IPS-15b (cell line): Measurements from ENCODE around the gene KRTAP12-2.

Source experiments
- H3K27me3 ChIP-seq: one replicate; pipeline ENCODE4 v1.6.1; 2013; ENCODE audit warnings: low read length; ENCODE audit not compliant: control insufficient read depth, insufficient read depth
- H3K36me3 ChIP-seq: one replicate; pipeline ENCODE4 v1.6.1; 2013; ENCODE audit warnings: low read length; ENCODE audit not compliant: control insufficient read depth, insufficient read depth
- H3K4me1 ChIP-seq: one replicate; pipeline ENCODE4 v1.6.1; 2013; ENCODE audit warnings: mild to moderate bottlenecking, low read length; ENCODE audit not compliant: control insufficient read depth, insufficient read depth
- H3K4me3 ChIP-seq: one replicate; pipeline ENCODE4 v1.5.1; 2013; ENCODE audit warnings: low read depth, low read length
- H3K9ac ChIP-seq: one replicate; pipeline ENCODE4 v1.6.1; 2013; ENCODE audit warnings: low read depth, mild to moderate bottlenecking, low read length
- H3K9me3 ChIP-seq: one replicate; pipeline ENCODE4 v1.6.1; 2013; ENCODE audit warnings: mild to moderate bottlenecking, low read length; ENCODE audit not compliant: control insufficient read depth, insufficient read depth

Gene KRTAP12-2

GRCh38 chr21:44708213-44708865 is 41.6 kb upstream of the KRTAP12-2 start:
- Histone ChIP-seq H3K36me3 (no peaks in the 10 kb centered on the region), H3K4me1 (peaks cover 35% of the 10 kb centered on the region), H3K9ac (no peak overlapping the region), H3K27me3 (peaks cover 40% of the 10 kb centered on the region), H3K4me3 (peak overlapping the region; percentile 48), H3K9me3 (no peaks in the 10 kb centered on the region)

- H3K27me3 ChIP-seq, result peaks cover 29% of the 10 kb centered on the region
- peak overlapping the region; percentile 75 for H3K4me3 ChIP-seq
- peaks cover 31% of the 10 kb centered on the region for H3K4me1 ChIP-seq
- no peaks in the 10 kb centered on the region for H3K9me3 ChIP-seq
- peak overlapping the region; percentile 92 for H3K9ac ChIP-seq
- no peaks in the 10 kb centered on the region for H3K36me3 ChIP-seq
These were observed 40.2 kb upstream of the KRTAP12-2 start for GRCh38 chr21:44706706-44707581.

- Histone ChIP-seq H3K9ac (peak overlapping the region; percentile 92), H3K4me3 (peak overlapping the region; percentile 75), H3K4me1 (peaks cover 35% of the 10 kb centered on the region)
These were observed 39.4 kb upstream of the KRTAP12-2 start for GRCh38 chr21:44706026-44706705.

DNA sequence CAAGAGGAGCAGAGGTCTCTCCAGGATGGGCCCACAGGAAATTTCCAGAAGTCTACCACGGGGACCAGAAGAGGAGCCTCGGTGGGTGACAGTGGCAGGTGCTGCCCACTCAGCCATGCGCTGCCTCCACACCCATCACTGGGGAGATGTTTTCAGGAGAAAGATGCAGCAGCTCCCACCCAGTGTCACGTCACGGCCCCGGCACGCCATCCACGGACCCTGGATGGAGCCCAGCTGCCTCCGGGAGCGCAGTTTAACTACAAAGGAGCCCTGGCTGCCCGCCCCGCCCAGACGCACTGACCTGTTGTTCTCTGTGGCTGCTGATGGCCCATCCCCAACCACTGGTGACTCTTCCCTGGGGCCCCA is 37.9 kb upstream of the KRTAP12-2 start:
- Histone ChIP-seq H3K27me3 (peaks cover 12% of the 10 kb centered on the region), H3K4me1 (peaks cover 28% of the 10 kb centered on the region), H3K9me3 (no peaks in the 10 kb centered on the region), H3K9ac (peak overlapping the region; percentile 60), H3K36me3 (no peaks in the 10 kb centered on the region), H3K4me3 (peak overlapping the region; percentile 46)

More at GRCh38 chr21:44706026-44706705, 39.4 kb upstream of the KRTAP12-2 start:
- no peaks in the 10 kb centered on the region for H3K36me3 ChIP-seq
- no peaks in the 10 kb centered on the region for H3K9me3 ChIP-seq
- peaks cover 27% of the 10 kb centered on the region for H3K27me3 ChIP-seq

DNA sequence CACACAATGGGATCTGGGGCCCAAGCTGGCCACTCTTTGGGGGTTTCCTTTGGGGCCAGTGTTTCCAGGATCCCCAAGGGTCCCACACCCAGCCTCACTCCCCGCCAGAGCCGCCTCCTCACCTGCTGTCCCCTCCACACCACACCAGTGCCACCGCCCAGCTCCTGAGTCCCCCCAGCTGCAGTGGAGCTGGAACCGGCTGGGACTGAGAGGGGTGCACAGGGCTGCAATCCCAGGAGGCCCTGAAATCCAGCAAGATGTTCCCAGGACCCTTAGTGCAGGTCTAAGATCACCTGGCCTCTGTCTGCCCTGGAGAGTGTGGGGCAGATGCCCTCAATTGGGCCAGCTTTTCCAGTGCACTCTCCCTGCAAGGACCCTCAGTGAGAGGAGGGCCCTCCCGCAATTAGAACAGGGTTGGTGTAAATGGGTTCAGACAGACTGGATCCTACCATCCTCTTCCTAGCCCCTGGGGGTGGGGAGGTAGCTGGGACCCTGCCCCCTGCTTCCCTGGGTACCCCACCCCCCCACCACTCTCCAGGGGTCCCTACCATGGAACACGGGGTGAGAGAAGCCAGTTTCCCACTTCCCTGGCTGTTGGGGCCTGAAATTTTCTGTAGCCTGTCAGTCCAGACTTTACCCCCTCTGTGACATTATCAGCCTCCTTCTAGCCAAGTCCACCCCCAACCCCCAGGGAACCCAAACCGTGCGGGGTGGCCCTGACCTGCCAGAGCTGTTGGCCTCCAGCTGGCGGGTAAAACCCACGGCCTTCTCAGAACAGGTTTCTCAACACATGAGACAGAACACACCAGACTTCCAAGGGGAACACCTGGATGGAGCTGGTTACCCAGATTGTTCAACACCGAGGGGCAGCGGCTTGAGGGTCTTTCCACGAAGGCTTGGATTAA is 37.3 kb upstream of the KRTAP12-2 start:
- Histone ChIP-seq H3K36me3 (no peaks in the 10 kb centered on the region), H3K4me1 (peaks cover 27% of the 10 kb centered on the region), H3K4me3 (peak overlapping the region; percentile 46), H3K9me3 (no peaks in the 10 kb centered on the region), H3K9ac (peak overlapping the region; percentile 60), H3K27me3 (peaks cover 6% of the 10 kb centered on the region)

DNA sequence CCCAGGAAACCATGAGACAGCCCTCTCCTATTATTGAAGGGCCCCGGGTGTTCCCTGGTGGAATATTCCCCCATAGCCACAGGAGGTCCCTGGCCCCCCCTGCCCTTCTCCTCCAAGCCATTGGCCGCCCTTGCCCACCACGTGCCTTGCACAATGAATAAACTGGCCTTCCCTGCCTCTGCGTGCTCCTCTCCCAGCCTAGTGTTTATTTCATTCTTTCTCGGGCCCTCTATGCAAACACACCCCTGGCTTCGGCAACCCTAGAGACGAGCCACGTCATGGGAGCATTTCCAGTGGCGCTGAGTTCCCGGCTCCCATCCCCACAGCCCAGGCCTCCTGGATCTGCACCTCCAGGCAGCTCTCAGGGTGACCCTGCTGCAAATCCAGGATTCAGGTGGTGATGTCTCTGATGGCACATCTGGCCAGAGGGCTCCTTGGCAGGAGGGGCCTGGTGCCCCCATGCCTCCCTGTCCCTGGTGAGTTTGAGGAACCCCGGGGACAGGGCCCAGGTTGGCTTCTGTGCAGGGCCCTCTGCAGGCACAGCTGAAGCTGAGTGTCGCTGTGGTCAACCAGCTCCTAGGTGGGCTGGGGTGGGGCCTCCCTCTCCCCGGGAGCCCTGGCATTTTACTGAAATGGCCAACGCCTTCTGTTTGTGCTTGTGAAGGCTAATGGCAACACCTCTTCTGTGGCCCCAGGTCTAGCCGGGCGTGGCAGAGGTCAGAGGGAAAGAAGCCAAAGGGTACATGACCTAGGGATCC is 36.4 kb upstream of the KRTAP12-2 start:
- no peaks in the 10 kb centered on the region for H3K27me3 ChIP-seq
- no peaks in the 10 kb centered on the region for H3K36me3 ChIP-seq
- peak overlapping the region; percentile 47 for H3K9ac ChIP-seq
- H3K4me3 ChIP-seq, result peak overlapping the region; percentile 22
- H3K9me3 ChIP-seq, result no peaks in the 10 kb centered on the region
- H3K4me1 ChIP-seq, result peaks cover 22% of the 10 kb centered on the region

DNA sequence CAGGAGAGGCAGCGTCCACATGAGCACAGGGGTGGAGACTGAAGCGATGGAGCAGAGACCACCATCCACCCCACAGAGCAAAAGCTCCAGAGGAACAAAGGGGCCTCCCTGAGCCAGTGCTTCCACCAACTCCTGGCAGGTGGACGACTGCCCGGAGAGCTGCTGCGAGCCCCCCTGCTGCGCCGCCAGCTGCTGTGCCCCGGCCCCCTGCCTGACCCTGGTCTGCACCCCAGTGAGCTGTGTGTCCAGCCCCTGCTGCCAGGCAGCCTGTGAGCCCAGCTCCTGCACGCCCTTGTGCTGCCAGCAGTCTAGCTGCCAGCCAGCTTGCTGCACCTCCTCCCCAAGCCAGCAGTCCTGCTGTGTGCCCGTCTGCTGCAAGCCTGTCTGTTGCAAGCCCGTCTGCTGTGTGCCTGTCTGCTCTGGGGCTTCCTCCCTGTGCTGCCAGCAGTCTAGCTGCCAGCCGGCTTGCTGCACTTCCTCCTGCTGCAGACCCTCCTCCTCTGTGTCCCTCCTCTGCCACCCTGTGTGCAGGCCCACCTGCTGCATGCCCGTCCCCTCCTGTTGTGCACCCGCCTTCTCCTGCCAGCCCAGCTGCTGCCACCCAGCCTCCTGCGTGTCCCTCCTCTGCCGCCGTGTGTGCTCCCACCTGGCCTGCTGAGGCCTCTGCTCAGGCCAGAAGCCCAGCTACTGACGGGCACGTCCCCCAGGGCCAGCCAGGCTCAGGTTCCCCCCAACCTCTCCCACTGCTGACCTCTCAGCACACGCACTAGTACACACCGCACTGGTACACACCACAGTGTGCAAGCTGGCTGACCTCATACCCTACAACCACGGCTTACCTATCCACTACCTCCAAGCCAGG is 35.6 kb upstream of the KRTAP12-2 start:
- Histone ChIP-seq H3K36me3 (no peaks in the 10 kb centered on the region), H3K27me3 (no peaks in the 10 kb centered on the region), H3K9me3 (no peaks in the 10 kb centered on the region), H3K4me1 (peaks cover 24% of the 10 kb centered on the region), H3K9ac (peak overlapping the region; percentile 47), H3K4me3 (no peak overlapping the region)

- no peak overlapping the region for H3K4me3 ChIP-seq
- H3K36me3 ChIP-seq, result no peaks in the 10 kb centered on the region
- no peak overlapping the region for H3K9ac ChIP-seq
- peaks cover 24% of the 10 kb centered on the region for H3K4me1 ChIP-seq
- H3K27me3 ChIP-seq, result no peaks in the 10 kb centered on the region
- H3K9me3 ChIP-seq, result no peaks in the 10 kb centered on the region
These were observed 34.8 kb upstream of the KRTAP12-2 start for GRCh38 chr21:44701541-44701940.

DNA sequence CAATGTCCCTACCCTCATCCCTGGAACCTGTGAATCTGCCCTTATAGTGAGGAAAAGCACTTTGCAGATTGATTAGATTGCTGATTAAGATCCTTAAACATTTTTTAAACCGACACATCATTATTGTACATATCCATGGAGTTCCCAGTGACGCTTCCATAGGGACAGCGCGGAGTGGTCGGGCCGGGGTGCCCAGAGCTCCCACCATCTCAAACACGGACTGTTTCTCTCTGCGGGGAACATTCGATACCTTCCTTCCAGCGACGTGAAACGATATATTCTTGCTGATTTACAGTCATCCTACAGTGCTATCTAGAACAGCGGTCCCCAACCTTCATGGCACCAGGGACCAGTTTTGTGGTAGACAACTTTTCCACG is 34.3 kb upstream of the KRTAP12-2 start:
- Histone ChIP-seq H3K4me1 (peaks cover 24% of the 10 kb centered on the region), H3K27me3 (no peaks in the 10 kb centered on the region)

More for the DNA sequence above, 34.3 kb upstream of the KRTAP12-2 start:
- no peaks in the 10 kb centered on the region for H3K9me3 ChIP-seq
- no peaks in the 10 kb centered on the region for H3K36me3 ChIP-seq
- H3K9ac ChIP-seq, result no peak overlapping the region
- H3K4me3 ChIP-seq, result no peak overlapping the region
